IPS-NIHi7 (cell line): ENCODE results near the gene SLC23A1.
A peak's percentile ranks its signal among the peaks of the same experiment; 100 is the strongest.

Experiments
- DNase-seq: peaks from one replicate; pipeline ENCODE4 v3.0.0; 2012; ENCODE audit warnings: mixed read lengths; ENCODE audit errors: extremely low spot score

The SLC23A1 gene

DNA sequence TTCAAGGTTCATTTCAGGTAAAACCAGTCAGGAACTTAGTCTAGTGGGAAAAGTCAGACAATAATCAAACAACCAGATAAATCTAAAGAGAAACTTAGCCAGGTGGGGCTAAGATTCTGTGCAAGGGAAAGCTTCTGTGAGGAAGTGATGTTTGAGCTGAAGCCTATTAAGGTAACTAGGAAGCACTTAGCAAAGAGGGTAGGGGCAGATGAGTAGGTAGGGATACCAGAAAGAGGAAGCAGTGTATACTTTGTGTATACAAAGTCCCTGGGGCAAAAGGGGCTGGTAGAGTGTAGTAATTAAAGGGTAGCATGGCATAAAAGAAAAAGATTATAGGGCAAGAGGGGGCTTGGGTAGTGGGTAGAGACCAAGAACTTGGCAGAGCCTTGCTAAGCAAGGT, 24.4 kb upstream of the SLC23A1 start:
- DNase-seq = no peak

DNA sequence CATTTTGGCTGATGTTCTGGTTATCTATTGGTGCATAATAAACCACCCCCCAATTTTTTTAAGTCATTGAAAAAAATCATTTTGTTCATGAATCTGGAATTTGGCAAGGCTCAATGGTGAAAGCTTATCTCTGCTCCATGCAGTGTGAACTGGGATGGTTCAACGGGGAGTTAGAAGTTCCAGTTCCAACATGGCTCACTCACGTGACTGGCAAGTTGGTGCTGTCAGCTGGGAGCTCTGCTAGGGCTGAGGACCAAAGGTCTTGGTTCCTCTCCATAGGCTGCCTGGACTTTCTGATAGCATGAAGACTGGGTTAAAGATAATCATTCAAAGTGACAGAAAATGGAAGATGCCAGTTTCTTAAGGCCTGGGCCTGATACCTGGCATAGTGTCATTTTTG, 23.9 kb upstream of the SLC23A1 start:
- DNase-seq = no peak

DNA sequence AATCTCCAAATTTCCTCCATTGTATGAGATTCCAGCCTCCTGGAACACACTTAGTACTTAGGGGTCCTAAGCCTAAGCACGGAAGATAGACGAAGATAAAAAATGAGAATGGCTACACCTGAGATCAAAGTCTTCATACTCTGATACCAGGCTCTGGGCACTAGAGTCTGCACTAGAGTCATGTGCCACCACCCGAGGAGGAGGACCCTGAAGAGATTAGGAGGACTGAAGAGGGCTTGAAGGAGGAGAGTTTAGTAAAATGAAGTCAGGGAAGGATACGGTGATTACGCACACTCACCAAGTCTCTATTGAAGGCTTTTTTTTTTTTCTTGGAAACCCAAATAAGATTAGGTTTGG, 21.4 kb upstream of the SLC23A1 start:
- DNase-seq = no peak

DNA sequence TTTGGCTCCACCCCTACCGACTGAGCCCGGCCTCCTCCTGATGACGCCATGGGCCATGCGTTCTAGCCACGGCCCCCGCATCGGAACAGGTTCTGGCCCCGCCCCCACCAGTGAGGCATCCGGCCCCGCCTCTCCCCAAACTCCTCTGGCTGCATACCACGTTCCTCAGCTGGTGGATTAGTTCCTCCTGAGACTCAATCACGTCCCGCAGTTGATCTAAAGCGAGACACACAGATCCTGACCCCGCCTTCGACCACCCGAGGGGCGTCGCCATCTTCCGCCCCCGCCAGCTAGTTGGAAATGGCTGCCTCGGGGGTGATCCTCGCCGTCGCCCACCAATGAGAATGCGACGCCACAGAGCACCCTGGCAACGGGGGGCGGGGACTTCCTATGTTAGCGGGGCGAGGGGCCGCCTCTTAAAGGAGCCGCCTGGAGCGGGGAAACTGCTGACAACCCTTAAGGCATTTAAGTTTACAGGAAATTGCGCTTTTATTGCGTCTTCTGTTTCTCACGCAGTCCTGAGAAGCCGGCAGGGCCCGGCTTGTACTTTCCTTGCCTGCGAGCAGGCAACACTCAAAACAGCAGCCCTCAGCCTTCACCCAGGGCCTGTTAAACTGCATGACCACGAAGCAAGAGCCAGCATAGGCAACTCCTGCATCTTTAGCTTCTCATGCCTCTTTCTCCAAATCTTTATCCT, 20.8 kb upstream of the SLC23A1 start, which contains the start of gene SPATA24:
TSS of gene SPATA24 (minus strand) at position 303 of the 697 bp plus-strand sequence. CDS start at position 274, 29 bp downstream.
- peak; percentile 99 for DNase-seq

DNA sequence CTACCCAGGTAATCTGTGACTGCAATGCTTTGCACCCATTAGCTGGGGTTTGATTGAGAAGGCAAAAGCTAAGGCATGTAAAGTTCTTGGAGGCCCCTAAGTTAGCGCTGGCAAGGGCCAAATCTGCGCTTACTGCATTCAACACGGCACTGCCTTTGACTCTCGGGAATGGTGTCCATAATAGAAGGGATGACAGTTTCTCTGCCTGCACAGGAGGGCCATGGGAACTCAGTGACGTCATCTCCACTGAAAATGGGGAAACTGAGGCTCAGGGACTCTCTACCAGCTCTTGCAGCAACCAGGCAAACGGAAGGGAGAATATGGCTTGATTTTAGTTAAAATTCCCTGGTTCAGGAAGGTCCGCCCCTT, 20.3 kb upstream of the SLC23A1 start:
- DNase-seq = no peak

DNA sequence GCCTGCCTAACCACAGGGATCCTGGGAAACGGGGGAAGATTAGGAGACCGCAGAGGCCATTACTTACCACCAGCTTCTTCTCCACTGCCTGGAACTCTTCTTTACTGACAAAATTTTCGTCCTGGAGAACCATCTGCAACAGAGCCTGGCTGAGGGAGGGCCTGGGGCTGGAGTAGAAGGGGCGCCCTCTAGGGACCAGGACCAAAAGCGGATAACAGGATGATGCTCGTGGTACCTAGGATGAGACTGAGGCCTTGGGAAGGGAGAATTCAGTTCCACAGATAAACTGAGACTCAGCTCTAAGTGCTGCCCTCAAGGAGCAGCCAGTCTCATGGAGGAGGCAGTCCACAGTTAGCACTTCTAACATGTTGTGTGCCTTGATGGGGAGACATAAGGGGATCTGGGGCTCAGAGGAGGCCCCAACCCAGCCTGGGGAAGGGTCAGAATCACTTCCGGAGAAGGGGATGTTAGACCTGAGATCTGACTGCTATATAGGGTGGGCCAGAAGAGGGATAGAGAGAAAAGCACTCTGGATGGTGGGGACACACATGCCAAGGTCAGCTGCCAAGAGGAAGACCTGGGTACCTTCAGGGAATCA, 19.6 kb upstream of the SLC23A1 start:
- peak; percentile 79 for DNase-seq

DNA sequence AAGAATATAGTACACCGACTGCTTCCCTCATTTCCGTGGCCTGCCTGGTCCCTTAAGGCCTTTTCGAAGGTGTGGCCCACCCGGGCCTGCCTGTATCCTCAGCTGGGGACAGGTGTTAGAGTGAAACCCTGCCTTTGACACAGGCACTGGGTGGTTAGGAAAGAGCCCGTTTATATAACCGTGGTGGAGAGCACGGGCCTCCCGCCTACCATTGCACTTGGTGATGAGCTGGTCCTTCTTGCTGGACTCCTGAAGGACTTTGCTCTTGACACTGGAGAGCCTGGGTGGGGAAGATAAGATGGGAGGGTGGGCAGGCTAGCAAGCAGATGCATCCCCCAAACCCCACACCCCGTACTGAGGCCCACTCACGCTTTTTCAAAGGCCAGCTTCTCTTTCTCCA, 18.4 kb upstream of the SLC23A1 start:
- DNase-seq = no peak

DNA sequence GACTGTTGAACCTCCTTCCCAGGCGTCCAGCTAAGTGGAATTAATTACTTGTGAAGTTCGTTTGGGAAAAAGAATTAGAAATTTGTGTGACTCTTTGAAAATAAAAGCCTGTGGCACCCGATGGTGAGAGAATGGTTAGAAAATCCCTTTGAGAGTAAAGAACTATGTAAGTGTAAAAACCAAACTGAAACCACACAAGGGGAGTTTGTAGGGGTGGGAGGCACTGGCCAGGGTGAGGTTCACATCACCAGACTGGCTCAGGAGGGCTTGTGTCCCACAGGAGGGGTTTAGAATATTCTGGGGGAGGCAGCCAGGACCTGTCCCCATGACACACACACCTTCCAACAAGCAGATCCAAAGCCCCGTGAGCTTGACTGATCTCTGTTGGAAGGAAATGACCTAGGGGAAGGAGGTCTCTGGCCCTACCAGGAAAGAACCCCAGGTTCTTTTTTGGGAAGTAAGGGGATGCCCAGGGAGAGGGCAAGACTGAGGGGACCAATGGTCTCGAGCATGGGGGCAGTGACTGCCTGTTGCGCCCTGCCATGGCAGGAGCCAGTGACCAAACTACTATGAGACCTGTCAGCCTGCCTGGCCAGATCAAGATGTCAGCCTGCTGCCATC, 16.5 kb upstream of the SLC23A1 start:
- no peak for DNase-seq

DNA sequence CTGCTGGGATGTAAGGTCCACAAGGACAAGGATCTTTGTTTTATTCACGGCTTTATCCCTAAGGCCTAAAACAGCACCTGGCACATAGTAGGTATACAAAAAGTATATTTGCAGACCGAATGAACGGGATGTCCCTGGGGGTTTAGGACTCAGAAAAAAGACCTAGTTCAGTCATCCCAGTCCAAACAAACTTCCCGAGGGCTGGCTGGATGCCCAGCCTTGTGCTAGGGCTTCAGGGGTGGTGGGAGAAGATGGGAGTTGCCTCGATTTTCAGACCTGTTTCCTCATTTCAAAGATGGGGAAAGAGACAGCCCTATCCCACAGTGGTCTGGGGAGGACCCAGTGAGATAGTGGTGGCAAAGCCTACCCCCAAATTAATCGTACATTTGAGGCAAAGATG, 14.8 kb upstream of the SLC23A1 start:
- DNase-seq = no peak

DNA sequence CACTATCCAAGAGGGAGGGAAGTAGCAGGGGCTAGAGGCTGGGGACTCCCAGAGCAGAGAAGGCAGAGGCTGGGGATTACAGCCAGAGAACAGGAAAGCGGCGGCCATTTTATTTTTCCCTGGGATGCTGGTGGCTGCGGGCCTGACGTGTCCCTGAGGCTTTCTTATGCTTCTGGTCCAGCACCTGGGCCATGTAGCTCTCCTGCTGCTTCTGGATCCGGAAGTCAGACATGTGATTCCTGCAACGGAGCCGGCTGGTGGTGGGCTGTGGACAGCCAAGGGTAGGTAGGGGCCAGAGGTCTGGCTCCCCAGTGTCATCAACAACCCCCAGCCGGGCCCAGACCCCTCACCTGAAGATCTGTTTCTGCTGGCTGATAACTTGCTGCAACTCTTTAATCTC, 13.6 kb upstream of the SLC23A1 start:
- no peak for DNase-seq

DNA sequence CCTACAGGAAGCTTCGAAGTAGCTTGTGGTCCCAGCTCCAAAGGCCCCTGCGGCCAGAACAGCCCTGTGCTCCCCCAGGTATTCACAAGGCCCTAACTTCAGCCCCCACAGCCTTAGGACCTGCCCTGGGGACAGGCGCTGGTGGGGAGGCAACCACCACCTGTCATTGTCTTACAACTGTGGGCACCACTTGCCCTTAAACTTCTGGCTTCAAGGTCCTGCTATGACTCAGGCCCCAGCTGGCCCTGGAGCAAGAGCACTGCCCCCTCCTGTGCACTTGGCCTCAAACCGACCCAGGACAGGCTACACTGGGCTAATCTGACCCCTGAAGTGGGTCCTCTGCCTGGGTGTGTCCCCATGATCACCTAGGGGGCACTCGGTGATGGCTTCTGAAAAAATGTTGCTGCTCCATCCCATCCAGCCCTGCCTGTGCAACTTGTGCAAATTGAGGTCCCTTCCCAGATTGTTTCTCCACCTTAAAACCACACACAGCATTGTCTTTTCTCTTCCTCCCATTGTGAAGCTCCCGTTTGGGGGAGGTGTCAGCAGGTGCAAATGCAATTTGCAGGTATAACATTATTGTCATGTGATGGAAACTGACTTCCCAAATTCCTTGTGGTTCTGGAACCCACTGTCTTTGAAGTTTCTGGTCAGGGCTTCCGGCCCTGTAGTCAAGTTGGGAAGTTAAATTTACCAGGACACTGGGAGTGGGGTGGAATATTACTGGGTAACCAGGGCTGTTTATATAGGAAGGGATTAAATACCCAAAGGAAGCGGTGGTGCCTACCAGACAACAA, 12.9 kb upstream of the SLC23A1 start:
- DNase-seq = no peak

DNA sequence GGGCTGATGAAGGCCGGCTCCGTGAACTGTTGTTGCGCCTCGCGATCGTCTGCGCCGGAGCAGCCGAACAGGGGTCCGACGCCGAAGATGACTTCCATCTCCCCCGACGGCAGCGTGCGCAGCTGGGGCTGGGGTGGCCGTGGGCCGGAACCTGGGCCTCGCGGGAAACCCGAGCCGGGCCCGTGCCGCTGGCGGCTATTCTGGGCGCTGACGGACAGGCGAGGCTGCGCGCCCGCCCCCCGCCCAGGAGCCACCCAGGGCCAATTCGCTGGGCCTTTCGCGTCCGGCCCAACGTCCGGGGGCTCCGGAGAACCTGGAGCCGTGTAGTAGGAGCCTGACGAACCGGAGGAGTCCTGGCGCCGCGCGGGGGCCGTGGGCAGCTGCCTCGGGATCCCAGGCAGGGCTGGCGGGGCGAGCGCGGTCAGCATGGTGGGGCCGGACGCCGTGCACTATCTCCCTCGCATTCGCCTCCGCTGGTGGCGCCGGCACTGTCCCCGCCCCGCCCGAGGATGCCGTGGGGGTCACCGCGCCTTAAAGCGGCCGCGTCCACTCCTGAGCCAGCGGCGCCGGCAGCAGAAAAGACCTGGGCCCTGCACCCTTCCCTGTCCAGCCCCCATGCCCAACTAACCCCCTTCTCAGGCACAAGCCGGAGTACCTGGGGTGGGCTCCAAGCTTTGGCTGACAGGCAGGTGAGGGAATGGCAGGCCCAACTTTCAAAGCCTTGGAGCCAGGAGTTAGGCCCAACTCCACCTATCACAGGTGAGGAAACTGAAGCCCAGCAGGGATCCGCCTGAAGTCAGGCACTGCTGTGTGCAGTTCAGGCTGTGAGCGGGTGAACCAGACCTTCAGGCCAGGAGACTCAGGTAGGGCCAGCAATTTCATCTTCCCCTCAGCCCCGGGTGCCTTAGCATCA, 11.8 kb upstream of the SLC23A1 start, which contains the start of gene PROB1:
TSS of gene PROB1 (minus strand) at position 451 of the 913 bp plus-strand sequence. CDS start at position 428, 23 bp downstream.
- DNase-seq = no peak

DNA sequence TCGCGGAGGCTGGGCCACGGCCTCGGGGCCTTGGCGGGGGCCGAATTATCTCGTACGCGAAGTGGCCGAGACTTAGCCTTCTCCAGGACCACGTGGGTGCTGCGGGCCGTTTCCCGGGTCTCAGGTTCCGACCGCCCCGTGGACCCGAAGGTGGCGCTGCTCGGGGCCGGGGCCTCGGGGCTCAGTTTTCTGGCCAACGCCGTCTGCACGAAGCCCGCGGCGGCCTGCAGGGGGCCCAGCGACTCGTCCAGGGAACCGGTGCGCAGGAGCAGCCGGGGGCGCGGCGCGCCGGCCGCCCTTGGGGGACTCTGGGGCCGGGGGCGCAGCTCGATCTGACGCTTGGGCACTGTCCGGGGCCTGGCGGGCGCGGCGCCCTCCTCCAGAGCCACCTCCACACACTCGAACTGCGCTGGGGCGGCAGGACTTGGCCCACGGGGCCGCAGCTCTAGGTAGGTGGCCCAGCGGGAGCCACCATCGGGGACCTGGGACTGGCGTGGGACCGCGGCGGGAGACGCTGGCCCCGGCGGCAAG, 11.1 kb upstream of the SLC23A1 start:
- peak; percentile 66 for DNase-seq

DNA sequence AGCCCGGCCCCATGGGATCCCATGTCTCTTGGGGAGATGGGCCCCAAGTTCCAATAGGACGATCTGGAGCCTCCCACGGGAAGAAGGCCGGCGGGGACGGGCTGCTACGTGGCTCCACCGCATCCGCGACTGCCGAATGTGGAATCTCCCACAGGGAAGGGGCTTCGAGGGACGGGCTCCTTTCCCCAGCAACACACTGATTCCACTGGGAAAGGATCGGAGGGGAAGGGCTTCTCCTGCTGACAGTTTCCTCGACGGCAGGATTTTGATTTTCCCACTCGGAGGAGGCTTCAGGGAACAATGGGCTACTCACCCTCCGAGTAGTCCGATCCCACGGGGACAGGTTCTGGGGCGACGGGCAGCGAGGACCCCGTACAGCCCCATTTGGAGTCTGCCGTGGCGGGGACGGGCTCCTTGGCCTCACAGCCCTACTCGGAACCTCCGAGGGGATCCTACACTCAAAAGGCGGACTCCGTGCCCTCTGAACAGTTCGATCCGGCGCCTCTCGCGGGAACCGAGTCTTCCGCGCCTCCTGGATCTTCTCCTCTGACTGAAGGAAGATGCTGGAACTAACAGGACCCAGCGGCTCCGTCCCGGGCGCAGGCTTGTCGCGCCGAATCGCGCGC, 10.5 kb upstream of the SLC23A1 start:
- no peak for DNase-seq

DNA sequence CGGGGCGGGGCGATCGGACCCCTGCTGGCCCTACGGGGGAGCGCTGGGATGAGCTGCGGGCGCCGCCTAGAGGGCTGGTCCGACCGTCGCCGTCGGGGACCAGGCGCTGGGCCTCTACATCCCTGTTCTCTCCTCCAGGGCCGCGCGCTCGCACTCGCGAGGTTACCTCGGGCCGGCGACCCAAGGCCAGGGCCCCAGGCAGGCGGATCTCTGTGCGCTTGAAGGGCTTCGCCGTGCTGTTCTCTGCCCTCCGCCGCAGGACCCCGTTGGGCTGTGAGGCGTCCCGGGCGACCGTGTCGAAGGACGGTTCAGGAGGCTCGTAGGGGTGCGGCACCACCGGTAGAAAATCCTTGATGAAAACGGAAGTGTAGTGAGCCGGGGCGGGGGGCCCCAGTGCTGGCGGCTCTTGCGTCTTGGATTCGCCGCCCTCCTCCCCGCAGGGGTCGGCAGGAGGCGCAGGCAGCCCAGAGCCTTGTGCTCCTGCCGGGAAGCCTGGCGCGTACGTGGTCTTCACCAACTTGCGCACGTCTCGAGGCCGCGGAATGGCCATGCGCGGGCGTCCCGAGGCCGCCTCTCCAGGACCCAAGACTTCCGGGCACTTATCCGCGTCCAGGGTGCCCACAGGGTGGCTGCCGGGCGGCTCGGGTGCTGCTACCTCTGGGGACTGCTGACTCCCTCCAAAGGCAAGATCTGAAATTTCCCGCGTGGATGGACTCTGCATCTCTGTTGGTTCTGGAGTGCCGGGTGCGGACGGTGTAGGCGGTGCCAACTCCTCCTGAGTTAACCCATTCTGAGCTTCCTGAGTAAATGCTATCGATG, 9.8 kb upstream of the SLC23A1 start:
- peak; percentile 88 for DNase-seq

DNA sequence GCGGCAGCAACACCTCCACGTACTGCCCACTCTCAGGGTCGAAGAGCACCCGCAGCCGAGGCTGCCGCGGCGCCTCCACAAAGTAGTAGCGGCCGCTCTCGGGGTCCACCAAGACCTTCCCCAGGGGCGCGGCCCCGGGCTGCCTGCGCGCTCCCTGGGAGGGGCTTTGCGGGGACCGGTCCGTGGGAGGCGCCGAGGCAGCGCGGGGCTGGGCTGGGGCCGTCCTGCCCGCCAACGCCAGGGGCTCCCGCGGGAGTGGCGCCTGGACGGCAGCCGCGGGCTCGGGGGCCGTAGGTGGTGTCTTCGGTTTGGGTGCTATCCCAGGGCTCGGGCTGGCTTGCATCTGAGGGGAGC, 9.2 kb upstream of the SLC23A1 start:
- DNase-seq = no peak

DNA sequence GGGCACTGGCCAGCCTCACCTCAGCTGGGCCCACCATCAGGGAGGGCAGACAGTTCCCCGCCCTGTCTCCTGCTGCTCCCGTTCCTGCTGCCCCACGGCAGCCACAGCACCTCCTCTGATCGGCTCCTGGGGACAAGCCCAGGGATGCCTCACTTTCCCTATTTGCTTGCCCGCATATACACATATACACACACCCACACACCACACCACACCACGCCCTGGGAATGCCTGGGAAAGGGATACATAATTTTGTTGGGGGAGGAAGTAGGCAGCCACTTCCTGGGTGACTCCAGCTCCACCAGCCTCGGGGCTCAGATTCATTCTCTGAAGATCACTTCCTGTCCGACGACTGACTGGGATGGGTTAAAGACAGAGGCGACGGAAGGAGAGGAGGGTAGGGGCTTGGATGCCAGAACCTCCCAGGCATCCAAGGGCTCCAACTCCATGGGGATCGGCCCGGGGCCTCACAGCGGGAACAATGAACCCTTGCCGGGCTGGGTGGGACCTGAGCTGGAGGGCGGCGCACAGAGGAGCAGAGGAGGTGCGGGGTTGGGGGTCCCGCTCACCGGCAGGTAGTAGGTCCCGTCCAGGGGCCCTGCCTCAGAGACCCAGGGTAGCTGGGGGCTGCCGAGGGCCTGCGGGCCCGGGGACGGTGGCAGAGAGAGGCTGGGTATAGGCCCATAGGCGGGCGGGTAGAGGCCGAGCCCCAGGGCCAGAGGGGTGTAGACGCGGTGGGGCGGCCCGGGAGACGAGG, 8.7 kb upstream of the SLC23A1 start:
- peak; percentile 30 for DNase-seq

DNA sequence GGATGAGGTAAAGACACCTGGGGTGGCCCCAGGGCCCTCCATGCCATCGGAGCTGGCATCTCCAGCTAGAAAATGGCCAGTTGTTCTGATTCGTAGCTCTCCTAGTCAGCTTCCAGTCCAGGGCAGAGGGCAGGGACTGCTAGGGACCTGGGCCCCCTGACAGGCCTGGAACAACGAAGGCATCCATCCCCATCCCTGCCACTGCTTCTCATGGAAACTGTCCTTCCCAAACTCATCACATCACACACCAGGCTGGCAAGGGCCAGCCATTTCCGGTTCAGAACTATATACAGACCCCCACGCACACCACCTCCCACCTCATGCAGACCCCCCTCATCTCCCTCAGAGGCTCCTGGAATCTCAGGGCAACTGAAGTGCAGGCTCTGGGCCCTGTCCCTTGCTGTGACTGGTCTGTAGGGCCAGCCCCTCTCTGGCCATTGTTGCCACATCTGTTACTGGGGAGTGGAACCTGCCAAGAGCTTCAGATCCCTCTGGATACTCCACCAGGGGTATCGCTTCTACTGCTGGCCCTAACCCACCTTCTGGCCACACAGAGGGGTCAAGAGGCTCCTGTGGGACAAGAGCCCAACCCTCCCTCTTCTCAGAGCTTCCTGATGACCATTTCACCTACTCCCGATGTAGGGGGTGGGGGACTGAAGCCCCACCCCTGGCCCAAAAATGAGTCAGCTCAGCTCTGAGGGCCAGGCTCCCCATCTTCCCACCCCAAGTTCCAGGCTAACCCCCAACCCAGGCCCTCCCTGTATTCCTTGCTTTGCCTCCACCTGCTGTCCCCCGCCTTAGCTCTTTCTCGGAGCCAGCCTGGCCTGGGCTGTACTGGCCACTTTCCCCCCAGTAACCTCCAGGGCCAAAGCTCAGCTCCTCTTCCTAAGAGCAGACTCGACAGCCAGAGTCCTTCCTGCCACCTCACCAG, 7.8 kb upstream of the SLC23A1 start:
- no peak for DNase-seq
